ENCODE data around the gene LRRC7. TPM values are rescaled to one million over a fixed set of nuclear protein-coding genes. Genes with fewer than 3 reads are reported as not detected.

The LRRC7 gene
- 0.15 TPM for polyA plus RNA-seq (2013, experiment 1 of 2)
- polyA plus RNA-seq (2013, experiment 2 of 2): 0.15 TPM

- Histone ChIP-seq H3K36me3 (ENCODE audit: control insufficient read depth, insufficient read depth, low read length) (no peaks in the 10 kb centered on the region), H3K9me3 (ENCODE audit: control insufficient read depth, low read length) (no peaks in the 10 kb centered on the region), H3K4me1 (ENCODE audit: control insufficient read depth, insufficient read depth, low read length, poor library complexity, severe bottlenecking) (peaks cover 11% of the 10 kb centered on the region), H3K4me3 (ENCODE audit: extremely low read depth, insufficient read depth, low read length, poor library complexity, severe bottlenecking) (peak within 1 kb of the TSS; percentile 46), H3K27ac (ENCODE audit: low read depth, low read length, severe bottlenecking) (no peak within 1 kb of the TSS)
- WGBS, 2 experiments (ENCODE audit: insufficient coverage in 2 of 2): 0% methylated on average over 31 to 53 of the region's 62 CpGs
These were observed at the start of gene LRRC7 for GRCh38 chr1:69567652-69568420. Gene LRRC7, plus strand, starts transcription at chr1:69567922. Its CDS starts 718 bp downstream, at chr1:69568640.

GRCh38 chr1:69519006-69519405 lies 48.7 kb upstream of the LRRC7 start:
- H3K9me3 ChIP-seq (ENCODE audit: control insufficient read depth, low read length): no peaks in the 10 kb centered on the region
- H3K4me3 ChIP-seq (ENCODE audit: extremely low read depth, insufficient read depth, low read length, poor library complexity, severe bottlenecking): no peak overlapping the region
- H3K4me1 ChIP-seq (ENCODE audit: control insufficient read depth, insufficient read depth, low read length, poor library complexity, severe bottlenecking): no peaks in the 10 kb centered on the region
- 100% methylated on average over 2 of the region's 3 CpGs; no CpG with 5 or more reads in 1 of the 2 experiments for WGBS, 2 experiments (ENCODE audit: insufficient coverage in 2 of 2)
- no peaks in the 10 kb centered on the region for H3K36me3 ChIP-seq (ENCODE audit: control insufficient read depth, insufficient read depth, low read length)
- no peak overlapping the region for H3K27ac ChIP-seq (ENCODE audit: low read depth, low read length, severe bottlenecking)

- 87 to 92% methylated on average over 2 to 5 of the region's 5 CpGs for whole genome bisulfite sequencing, 2 experiments (ENCODE audit: insufficient coverage in 2 of 2)
- Histone ChIP-seq H3K9me3 (ENCODE audit: control insufficient read depth, low read length) (no peaks in the 10 kb centered on the region), H3K4me3 (ENCODE audit: extremely low read depth, insufficient read depth, low read length, poor library complexity, severe bottlenecking) (no peak overlapping the region), H3K27ac (ENCODE audit: low read depth, low read length, severe bottlenecking) (no peak overlapping the region), H3K4me1 (ENCODE audit: control insufficient read depth, insufficient read depth, low read length, poor library complexity, severe bottlenecking) (no peaks in the 10 kb centered on the region), H3K36me3 (ENCODE audit: control insufficient read depth, insufficient read depth, low read length) (no peaks in the 10 kb centered on the region)
These were observed 47.4 kb upstream of the LRRC7 start for GRCh38 chr1:69520326-69520725.

- Histone ChIP-seq H3K4me1 (ENCODE audit: control insufficient read depth, insufficient read depth, low read length, poor library complexity, severe bottlenecking) (no peaks in the 10 kb centered on the region), H3K27ac (ENCODE audit: low read depth, low read length, severe bottlenecking) (no peak overlapping the region), H3K36me3 (ENCODE audit: control insufficient read depth, insufficient read depth, low read length) (no peaks in the 10 kb centered on the region), H3K9me3 (ENCODE audit: control insufficient read depth, low read length) (no peaks in the 10 kb centered on the region), H3K4me3 (ENCODE audit: extremely low read depth, insufficient read depth, low read length, poor library complexity, severe bottlenecking) (no peak overlapping the region)
- no CpG with 5 or more reads among the region's 1 CpG for WGBS, 2 experiments (ENCODE audit: insufficient coverage in 2 of 2)
These were observed 44.7 kb upstream of the LRRC7 start for GRCh38 chr1:69523032-69523431.

- H3K27ac ChIP-seq (ENCODE audit: low read depth, low read length, severe bottlenecking): no peak overlapping the region
- H3K4me3 ChIP-seq (ENCODE audit: extremely low read depth, insufficient read depth, low read length, poor library complexity, severe bottlenecking): no peak overlapping the region
- WGBS, 2 experiments (ENCODE audit: insufficient coverage in 2 of 2): 83% methylated on average over 4 of the region's 7 CpGs; no CpG with 5 or more reads in 1 of the 2 experiments
- no peaks in the 10 kb centered on the region for H3K36me3 ChIP-seq (ENCODE audit: control insufficient read depth, insufficient read depth, low read length)
- no peaks in the 10 kb centered on the region for H3K9me3 ChIP-seq (ENCODE audit: control insufficient read depth, low read length)
- peaks cover under 1% of the 10 kb centered on the region for H3K4me1 ChIP-seq (ENCODE audit: control insufficient read depth, insufficient read depth, low read length, poor library complexity, severe bottlenecking)
These were observed 44.3 kb upstream of the LRRC7 start for GRCh38 chr1:69523461-69523860.

- Histone ChIP-seq H3K4me1 (ENCODE audit: control insufficient read depth, insufficient read depth, low read length, poor library complexity, severe bottlenecking) (peaks cover 5% of the 10 kb centered on the region), H3K4me3 (ENCODE audit: extremely low read depth, insufficient read depth, low read length, poor library complexity, severe bottlenecking) (no peak overlapping the region), H3K9me3 (ENCODE audit: control insufficient read depth, low read length) (no peaks in the 10 kb centered on the region), H3K27ac (ENCODE audit: low read depth, low read length, severe bottlenecking) (no peak overlapping the region), H3K36me3 (ENCODE audit: control insufficient read depth, insufficient read depth, low read length) (no peaks in the 10 kb centered on the region)
- no CpG with 5 or more reads among the region's 1 CpG for WGBS, 2 experiments (ENCODE audit: insufficient coverage in 2 of 2)
These were observed 43.7 kb upstream of the LRRC7 start for GRCh38 chr1:69524015-69524414.

GRCh38 chr1:69527273-69527672 lies 40.4 kb upstream of the LRRC7 start:
- 70% methylated on average over 2 of the region's 2 CpGs; no CpG with 5 or more reads in 1 of the 2 experiments for WGBS, 2 experiments (ENCODE audit: insufficient coverage in 2 of 2)

GRCh38 chr1:69528376-69528775 lies 39.3 kb upstream of the LRRC7 start:
- no peaks in the 10 kb centered on the region for H3K9me3 ChIP-seq (ENCODE audit: control insufficient read depth, low read length)
- WGBS, 2 experiments (ENCODE audit: insufficient coverage in 2 of 2): no CpG with 5 or more reads among the region's 2 CpGs
- no peaks in the 10 kb centered on the region for H3K36me3 ChIP-seq (ENCODE audit: control insufficient read depth, insufficient read depth, low read length)
- peaks cover 5% of the 10 kb centered on the region for H3K4me1 ChIP-seq (ENCODE audit: control insufficient read depth, insufficient read depth, low read length, poor library complexity, severe bottlenecking)
- H3K4me3 ChIP-seq (ENCODE audit: extremely low read depth, insufficient read depth, low read length, poor library complexity, severe bottlenecking): no peak overlapping the region
- H3K27ac ChIP-seq (ENCODE audit: low read depth, low read length, severe bottlenecking): no peak overlapping the region

More at GRCh38 chr1:69527273-69527672, 40.4 kb upstream of the LRRC7 start:
- no peak overlapping the region for H3K27ac ChIP-seq (ENCODE audit: low read depth, low read length, severe bottlenecking)
- no peaks in the 10 kb centered on the region for H3K9me3 ChIP-seq (ENCODE audit: control insufficient read depth, low read length)
- peaks cover 5% of the 10 kb centered on the region for H3K4me1 ChIP-seq (ENCODE audit: control insufficient read depth, insufficient read depth, low read length, poor library complexity, severe bottlenecking)
- H3K4me3 ChIP-seq (ENCODE audit: extremely low read depth, insufficient read depth, low read length, poor library complexity, severe bottlenecking): no peak overlapping the region
- H3K36me3 ChIP-seq (ENCODE audit: control insufficient read depth, insufficient read depth, low read length): no peaks in the 10 kb centered on the region

- H3K9me3 ChIP-seq (ENCODE audit: control insufficient read depth, low read length): no peaks in the 10 kb centered on the region
- no peak overlapping the region for H3K27ac ChIP-seq (ENCODE audit: low read depth, low read length, severe bottlenecking)
- H3K36me3 ChIP-seq (ENCODE audit: control insufficient read depth, insufficient read depth, low read length): no peaks in the 10 kb centered on the region
- H3K4me3 ChIP-seq (ENCODE audit: extremely low read depth, insufficient read depth, low read length, poor library complexity, severe bottlenecking): no peak overlapping the region
- no CpG with 5 or more reads among the region's 1 CpG for WGBS, 2 experiments (ENCODE audit: insufficient coverage in 2 of 2)
- H3K4me1 ChIP-seq (ENCODE audit: control insufficient read depth, insufficient read depth, low read length, poor library complexity, severe bottlenecking): peaks cover 5% of the 10 kb centered on the region
These were observed 34.4 kb upstream of the LRRC7 start for GRCh38 chr1:69533343-69533742.

GRCh38 chr1:69534829-69535228 lies 32.9 kb upstream of the LRRC7 start:
- no CpG with 5 or more reads among the region's 1 CpG for WGBS, 2 experiments (ENCODE audit: insufficient coverage in 2 of 2)
- H3K9me3 ChIP-seq (ENCODE audit: control insufficient read depth, low read length): no peaks in the 10 kb centered on the region
- no peaks in the 10 kb centered on the region for H3K36me3 ChIP-seq (ENCODE audit: control insufficient read depth, insufficient read depth, low read length)
- no peaks in the 10 kb centered on the region for H3K4me1 ChIP-seq (ENCODE audit: control insufficient read depth, insufficient read depth, low read length, poor library complexity, severe bottlenecking)
- H3K27ac ChIP-seq (ENCODE audit: low read depth, low read length, severe bottlenecking): no peak overlapping the region
- no peak overlapping the region for H3K4me3 ChIP-seq (ENCODE audit: extremely low read depth, insufficient read depth, low read length, poor library complexity, severe bottlenecking)

GRCh38 chr1:69535490-69535889 lies 32.2 kb upstream of the LRRC7 start:
- 20 to 80% methylated on average over 1 of the region's 3 CpGs for WGBS, 2 experiments (ENCODE audit: insufficient coverage in 2 of 2)
- no peaks in the 10 kb centered on the region for H3K36me3 ChIP-seq (ENCODE audit: control insufficient read depth, insufficient read depth, low read length)

More at GRCh38 chr1:69535490-69535889, 32.2 kb upstream of the LRRC7 start:
- Histone ChIP-seq H3K9me3 (ENCODE audit: control insufficient read depth, low read length) (no peaks in the 10 kb centered on the region), H3K27ac (ENCODE audit: low read depth, low read length, severe bottlenecking) (no peak overlapping the region), H3K4me1 (ENCODE audit: control insufficient read depth, insufficient read depth, low read length, poor library complexity, severe bottlenecking) (no peaks in the 10 kb centered on the region), H3K4me3 (ENCODE audit: extremely low read depth, insufficient read depth, low read length, poor library complexity, severe bottlenecking) (no peak overlapping the region)
